K562 (cell line): ENCODE measurements around the gene CYP21A2. TPM values are rescaled to one million over a fixed set of nuclear protein-coding genes. Genes with fewer than 3 reads are reported as not detected.

Experiments
- AFF4 ChIP-seq: sonication (generic); formaldehyde crosslinking; IDR thresholded peaks from 2 replicates; pipeline ENCODE4 v1.8.0; 2023; ENCODE audit warnings: mild to moderate bottlenecking, missing genetic modification reagents
- BRD9 ChIP-seq: fragments of 450-650 bp; IDR thresholded peaks from 2 replicates; pipeline ENCODE4 v1.6.1; 2018; ENCODE audit warnings: low read depth; ENCODE audit not compliant: partially characterized antibody
- GABPA ChIP-seq: fragments of 200-800 bp; sonication (Bioruptor generic); conservative IDR thresholded peaks from 2 replicates; pipeline ENCODE4 v1.6.1; 2016; ENCODE audit warnings: low read depth, missing genetic modification characterization, missing compliant biosample characterization
- HES1 ChIP-seq: fragments of 450-650 bp; IDR thresholded peaks from 2 replicates; pipeline ENCODE4 v1.6.1; 2016; ENCODE audit warnings: low read depth, mild to moderate bottlenecking, moderate library complexity
- HLTF ChIP-seq: fragments of 450-650 bp; IDR thresholded peaks from 2 replicates; pipeline ENCODE4 v1.6.1; 2016
- HMGN3 ChIP-seq: IDR thresholded peaks from 2 replicates; pipeline ENCODE4 v1.6.1; 2011; ENCODE audit warnings: borderline replicate concordance, low read depth, mild to moderate bottlenecking, mixed read lengths, low read length; ENCODE audit not compliant: insufficient read length; ENCODE audit errors: extremely low read depth
- JUND ChIP-seq, 2 experiments: IDR thresholded peaks; 2 replicates in 1 of 2; 3 replicates in 1 of 2; pipeline ENCODE4 v1.6.1; 2011; ENCODE audit warnings: borderline replicate concordance in 2 of 2, low read depth in 2 of 2, low read length in 2 of 2, improper control_type of control experiment in 1 of 2, missing biosample characterization in 1 of 2, missing genetic modification characterization in 1 of 2, missing genetic modification reagents in 1 of 2
- MECOM ChIP-seq: fragments of 250-450 bp; sonication (Bioruptor Pico); IDR thresholded peaks from 2 replicates; pipeline ENCODE4 v1.8.0; 2022; ENCODE audit warnings: inconsistent platforms
- MXI1 ChIP-seq: IDR thresholded peaks from 2 replicates; pipeline ENCODE4 v1.6.1; 2011; ENCODE audit warnings: low read depth, mild to moderate bottlenecking, improper control_type of control experiment, low read length
- NCOA1 ChIP-seq: fragments of 450-650 bp; IDR thresholded peaks from 2 replicates; pipeline ENCODE4 v1.6.1; 2016; ENCODE audit warnings: low read depth
- NFE2 ChIP-seq: IDR thresholded peaks from 2 replicates; pipeline ENCODE4 v1.6.1; 2014; ENCODE audit warnings: antibody characterized with exemption, low read depth
- OTX1 ChIP-seq: fragments of 450-650 bp; formaldehyde crosslinking; IDR thresholded peaks from 2 replicates; pipeline ENCODE4 v1.4.0; 2022; ENCODE audit warnings: mild to moderate bottlenecking
- PTTG1 ChIP-seq: fragments of 450-650 bp; IDR thresholded peaks from 2 replicates; pipeline ENCODE4 v1.6.1; 2016; ENCODE audit warnings: low read depth, mild to moderate bottlenecking, missing genetic modification characterization, missing compliant biosample characterization
- SUPT5H ChIP-seq: fragments of 450-650 bp; IDR thresholded peaks from 2 replicates; pipeline ENCODE4 v1.6.1; 2016
- THRA ChIP-seq: fragments of 450-650 bp; IDR thresholded peaks from 2 replicates; pipeline ENCODE4 v1.6.1; 2017; ENCODE audit warnings: mild to moderate bottlenecking, moderate library complexity
- ZNF134 ChIP-seq: fragments of 250-450 bp; sonication (Bioruptor Pico); conservative IDR thresholded peaks from 2 replicates; pipeline ENCODE4 v1.4.0; 2020
- ZNF324 ChIP-seq: fragments of 250-450 bp; sonication (Bioruptor Pico); IDR thresholded peaks from 2 replicates; pipeline ENCODE4 v1.4.0; 2020; ENCODE audit warnings: mild to moderate bottlenecking
- ZNF436 ChIP-seq: fragments of 250-450, 450-650 bp; sonication (Bioruptor Pico); formaldehyde crosslinking; IDR thresholded peaks from 2 replicates; pipeline ENCODE4 v1.7.0; 2020; ENCODE audit warnings: mild to moderate bottlenecking
- ZNF589 ChIP-seq: fragments of 200-800 bp; sonication (Bioruptor generic); IDR thresholded peaks from 2 replicates; pipeline ENCODE4 v1.6.1; 2016; ENCODE audit warnings: low read depth, missing genetic modification characterization, missing compliant biosample characterization
- polyA plus RNA-seq, 8 experiments: library from polyadenylated mRNA; depleted of rRNA in 4 of 8; stranded (reverse) in 5 of 8; unstranded in 3 of 8; fragments of >200 nt; fragmentation: Nextera tagmentation in 2 of 8; fragmentation: Illumina TruSeq in 1 of 8; extraction: Ambion mirVana in 2 of 8; extraction: Trizol in 1 of 8; gene quantifications; 2 replicates each; pipeline versions ENCODE4 v1.2.1 to v1.2.3, GENCODE V29; 2011 to 2014; ENCODE audit warnings: inconsistent platforms in 1 of 8, missing spikeins in 1 of 8
- total RNA-seq, 7 experiments: library from RNA; depleted of rRNA in 6 of 7; stranded (reverse); fragments of >200 nt in 6 of 7; fragmentation: Illumina TruSeq in 2 of 7; extraction: Trizol in 2 of 7; gene quantifications; 2 replicates each; pipeline versions ENCODE4 v1.2.1 to v1.2.3, GENCODE V29; 2011 to 2021; ENCODE audit warnings: low replicate concordance in 1 of 7
- TF ChIP-seq, protein P1 (sequence below): fragments of 250-450 bp; sonication (Bioruptor Pico); IDR thresholded peaks from 2 replicates; pipeline ENCODE4 v1.8.0; 2022; ENCODE audit warnings: inconsistent platforms

The CYP21A2 gene
- total and polyA plus RNA-seq, 9 of the 15 experiments (the other 6 are each of a cell fraction or from before 2014, with no cell fraction given): 0.03 to 1.4 (median 0.19) TPM

GRCh38 chr6:32047855-32048766, 9.9 kb downstream of the CYP21A2 start (continued):
- TF ChIP-seq SUPT5H: no peak
- TF ChIP-seq HES1: no peak
- no peak for TF ChIP-seq PTTG1
- no peak for TF ChIP-seq BRD9
- no peak for TF ChIP-seq GABPA (tag)
- no peak for TF ChIP-seq THRA
- no peak for TF ChIP-seq OTX1 (CRISPR knock-in tag)
- TF ChIP-seq NFE2: no peak
- no peak for TF ChIP-seq ZNF589 (CRISPR knock-in tag)
- no peak for TF ChIP-seq MECOM (CRISPR knock-in tag)
- TF ChIP-seq HLTF: 0 out of 2 replicates have a peak, but pooled peaks have one; percentile 67
- no peak for TF ChIP-seq MXI1
- TF ChIP-seq ZNF134 (CRISPR knock-in tag): no peak
- no peak for TF ChIP-seq ZNF436 (CRISPR knock-in tag)
- TF ChIP-seq JUND (IDR thresholded peaks at IDR 0.05; ENCODE audit: borderline replicate concordance, low read depth, low read length): peak; percentile 23; the same call in 1 of the 2 replicates
- peak; percentile 49; the same call in 1 of the 3 replicates for TF ChIP-seq JUND (tag; IDR thresholded peaks at IDR 0.05; ENCODE audit: borderline replicate concordance, low read depth, low read length)
- TF ChIP-seq NCOA1: no peak
- TF ChIP-seq HMGN3: peak; percentile 54
- TF ChIP-seq, protein P1, sequence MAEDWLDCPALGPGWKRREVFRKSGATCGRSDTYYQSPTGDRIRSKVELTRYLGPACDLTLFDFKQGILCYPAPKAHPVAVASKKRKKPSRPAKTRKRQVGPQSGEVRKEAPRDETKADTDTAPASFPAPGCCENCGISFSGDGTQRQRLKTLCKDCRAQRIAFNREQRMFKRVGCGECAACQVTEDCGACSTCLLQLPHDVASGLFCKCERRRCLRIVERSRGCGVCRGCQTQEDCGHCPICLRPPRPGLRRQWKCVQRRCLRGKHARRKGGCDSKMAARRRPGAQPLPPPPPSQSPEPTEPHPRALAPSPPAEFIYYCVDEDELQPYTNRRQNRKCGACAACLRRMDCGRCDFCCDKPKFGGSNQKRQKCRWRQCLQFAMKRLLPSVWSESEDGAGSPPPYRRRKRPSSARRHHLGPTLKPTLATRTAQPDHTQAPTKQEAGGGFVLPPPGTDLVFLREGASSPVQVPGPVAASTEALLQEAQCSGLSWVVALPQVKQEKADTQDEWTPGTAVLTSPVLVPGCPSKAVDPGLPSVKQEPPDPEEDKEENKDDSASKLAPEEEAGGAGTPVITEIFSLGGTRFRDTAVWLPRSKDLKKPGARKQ (CRISPR knock-in tag): no peak
- TF ChIP-seq ZNF324 (CRISPR knock-in tag): no peak
- 0 out of 2 replicates have a peak, but pooled peaks have one; percentile 24 for TF ChIP-seq AFF4 (CRISPR knock-in tag)
